Activated CD4-positive, CD25-positive, alpha-beta regulatory T cell treated with anti-CD3 and anti-CD28 coated beads, Interleukin-2, amount 50 U/mL, for 72 hours (primary cell): Measurements from ENCODE around the gene TEAD1.
"Not testable (repeated sequence)": the region's sequence is repeated elsewhere in the genome, so short reads cannot be mapped to it uniquely, and the experiment has no call there.

Experiments
- DNase-seq: peaks from one replicate; pipeline ENCODE4 v3.0.0; 2021

The TEAD1 gene

GRCh38 chr11:12876340-12876739 is 202.1 kb downstream of the TEAD1 start:
- DNase-seq: no peak

GRCh38 chr11:12876988-12877387 is 202.8 kb downstream of the TEAD1 start:
- no peak for DNase-seq

GRCh38 chr11:12877508-12877907 is 203.3 kb downstream of the TEAD1 start:
- not testable (repeated sequence) for DNase-seq

- no peak for DNase-seq
Measured at GRCh38 chr11:12880327-12880726, 206.1 kb downstream of the TEAD1 start.

GRCh38 chr11:12882670-12883069 is 208.4 kb downstream of the TEAD1 start:
- DNase-seq: no peak

- no peak for DNase-seq
Measured at GRCh38 chr11:12884751-12885318, 210.6 kb downstream of the TEAD1 start.

GRCh38 chr11:12885717-12886239 is 211.6 kb downstream of the TEAD1 start:
- DNase-seq: no peak

GRCh38 chr11:12886508-12886907 is 212.3 kb downstream of the TEAD1 start:
- DNase-seq: no peak

GRCh38 chr11:12888525-12889158 is 214.4 kb downstream of the TEAD1 start:
- peak; percentile 57 for DNase-seq

- DNase-seq: no peak
Measured at GRCh38 chr11:12889243-12889642, 215.0 kb downstream of the TEAD1 start.

GRCh38 chr11:12890476-12890875 is 216.3 kb downstream of the TEAD1 start:
- no peak for DNase-seq

- peak; percentile 50 for DNase-seq
Measured at GRCh38 chr11:12893787-12894672, 219.8 kb downstream of the TEAD1 start.

- no peak for DNase-seq
Measured at GRCh38 chr11:12897390-12897789, 223.2 kb downstream of the TEAD1 start.

GRCh38 chr11:12897867-12898266 is 223.6 kb downstream of the TEAD1 start:
- DNase-seq: no peak

GRCh38 chr11:12900496-12900895 is 226.3 kb downstream of the TEAD1 start:
- no peak for DNase-seq

- no peak for DNase-seq
Measured at GRCh38 chr11:12901272-12901671, 227.1 kb downstream of the TEAD1 start.

- DNase-seq: no peak
Measured at GRCh38 chr11:12901874-12902481, 227.8 kb downstream of the TEAD1 start.

GRCh38 chr11:12902791-12903486 is 228.7 kb downstream of the TEAD1 start:
- DNase-seq: no peak

- no peak for DNase-seq
Measured at GRCh38 chr11:12905435-12905834, 231.2 kb downstream of the TEAD1 start.

- no peak for DNase-seq
Measured at GRCh38 chr11:12906501-12906900, 232.3 kb downstream of the TEAD1 start.

GRCh38 chr11:12909879-12910278 is 235.7 kb downstream of the TEAD1 start:
- no peak for DNase-seq

GRCh38 chr11:12914400-12914912 is 240.2 kb downstream of the TEAD1 start:
- no peak for DNase-seq
